GM21390 (cell line): ENCODE measurements around the gene TLR10.
"Not testable (repeated sequence)": the region's sequence is repeated elsewhere in the genome, so short reads cannot be mapped to it uniquely, and the experiment has no call there.

Experiments used
- ATAC-seq: cut with Tn5 transposase; IDR thresholded peaks from one replicate; pipeline ENCODE4 v1.9.1; 2021; ENCODE audit not compliant: unreplicated experiment

TLR10 gene

DNA sequence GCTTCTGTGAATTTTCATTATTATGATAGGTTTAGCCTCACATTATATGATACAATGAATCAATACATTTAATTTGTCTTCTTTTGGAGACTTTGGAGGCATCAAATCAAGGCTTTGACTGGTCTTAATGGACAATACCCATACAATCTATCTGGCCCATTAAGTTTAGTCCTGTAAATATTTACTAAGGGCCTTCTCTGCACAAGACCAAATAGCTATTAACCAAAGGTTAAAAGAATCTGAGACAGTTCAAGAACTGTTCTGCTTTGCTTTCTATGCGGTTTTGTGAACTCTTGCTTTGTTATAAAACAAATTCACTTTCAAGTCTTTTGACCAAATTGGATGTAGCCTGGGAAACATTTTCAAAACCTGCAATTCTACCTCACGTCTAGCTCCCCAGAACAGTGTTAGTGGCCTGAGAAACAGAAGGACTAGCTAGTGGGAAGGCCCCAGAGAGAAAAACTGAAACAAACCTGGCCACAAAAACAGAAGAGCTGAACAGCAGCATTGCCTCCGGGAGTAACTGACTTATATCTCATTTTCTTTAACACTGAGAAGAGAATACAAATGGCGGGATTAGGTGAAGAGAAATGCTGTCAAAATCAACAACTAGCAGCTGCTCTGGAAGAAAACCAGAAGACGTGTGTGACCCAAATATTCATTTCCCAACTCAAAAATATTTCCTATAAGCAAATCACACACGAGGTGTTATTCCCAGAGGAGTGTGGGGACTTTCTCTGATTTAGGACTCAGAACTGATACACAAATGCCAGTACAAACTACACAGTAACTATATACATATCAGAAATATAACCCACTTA lies 21.3 kb upstream of the TLR10 start:
- ATAC-seq = peak; percentile 54

DNA sequence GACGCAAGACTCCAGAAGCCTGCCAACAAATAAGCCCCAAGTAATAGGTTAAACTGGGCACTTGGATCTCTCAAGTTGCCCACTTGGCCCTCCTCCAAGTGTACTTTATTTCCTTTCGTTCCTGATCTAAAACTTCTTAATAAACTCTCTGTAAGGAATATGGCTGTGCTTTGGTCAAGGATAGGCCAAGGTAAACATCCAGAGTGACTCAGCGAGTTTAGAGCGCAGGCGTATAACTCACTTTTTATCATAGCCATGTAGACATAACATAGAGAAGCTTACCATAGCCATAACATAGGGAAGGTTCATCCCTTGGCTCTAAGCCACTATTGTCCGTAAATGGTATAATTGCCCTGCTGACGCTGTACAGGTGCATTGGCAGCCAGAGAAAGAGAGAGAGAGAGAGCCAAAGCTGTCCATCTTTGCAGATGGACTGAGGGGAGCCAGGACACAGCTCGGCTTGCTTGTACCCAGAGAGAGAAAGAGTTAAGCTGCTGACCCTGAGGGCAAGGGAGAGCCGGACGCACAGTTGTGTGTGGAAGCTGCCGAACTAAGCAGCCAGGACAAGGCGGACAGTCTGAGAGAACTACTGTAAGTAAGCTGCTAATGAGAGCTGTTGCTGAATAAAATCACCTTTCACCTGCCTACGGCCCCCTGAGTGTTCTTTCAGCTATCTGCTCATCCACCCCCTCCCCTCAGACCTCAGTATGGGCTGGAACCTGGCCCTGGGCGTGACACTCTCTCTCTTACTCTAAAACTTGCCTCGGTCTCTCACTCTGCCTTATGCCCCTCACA lies 20.0 kb upstream of the TLR10 start:
- ATAC-seq = no peak

DNA sequence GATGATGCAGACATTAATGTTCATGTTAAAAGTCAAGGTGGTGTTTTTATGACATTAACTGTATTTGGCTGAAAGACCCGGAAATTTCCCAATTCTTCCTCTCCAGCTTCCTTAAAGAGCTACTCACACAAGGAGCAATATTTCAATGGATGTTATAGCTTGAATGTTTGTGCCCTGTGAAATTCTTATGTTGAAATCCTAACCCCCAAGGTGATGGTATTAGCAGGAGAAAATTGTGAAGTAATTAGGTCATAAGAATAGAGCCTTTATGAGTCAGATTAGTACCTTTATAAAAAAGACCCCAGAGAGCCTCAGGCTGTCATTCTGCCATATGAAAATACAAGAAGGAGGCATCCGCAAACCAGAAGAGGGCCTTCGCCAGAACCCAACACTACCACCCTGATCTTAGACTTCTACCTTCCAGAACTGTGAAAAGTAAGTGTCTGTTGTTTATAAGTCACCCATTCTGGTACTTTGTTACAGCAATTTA lies 18.2 kb upstream of the TLR10 start:
- no peak for ATAC-seq

DNA sequence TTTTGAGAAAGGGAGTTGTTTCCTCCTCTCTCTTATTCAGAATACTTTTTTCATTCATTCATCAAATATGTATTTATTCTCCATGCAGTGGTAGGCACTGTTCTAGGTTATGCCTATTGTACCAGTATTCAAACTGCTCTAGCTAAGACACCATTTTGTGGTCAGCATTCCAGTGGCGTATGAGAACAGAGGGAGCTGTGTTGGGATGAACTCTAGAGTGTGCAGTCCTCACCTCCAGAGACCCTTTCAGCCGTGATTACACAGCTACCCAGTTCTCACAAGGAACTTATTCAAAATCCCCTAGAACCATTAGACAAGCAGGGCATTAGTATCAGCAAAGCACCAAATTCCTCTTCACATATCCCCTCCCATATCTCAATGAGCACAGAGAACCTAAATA lies 17.6 kb upstream of the TLR10 start:
- no peak for ATAC-seq

DNA sequence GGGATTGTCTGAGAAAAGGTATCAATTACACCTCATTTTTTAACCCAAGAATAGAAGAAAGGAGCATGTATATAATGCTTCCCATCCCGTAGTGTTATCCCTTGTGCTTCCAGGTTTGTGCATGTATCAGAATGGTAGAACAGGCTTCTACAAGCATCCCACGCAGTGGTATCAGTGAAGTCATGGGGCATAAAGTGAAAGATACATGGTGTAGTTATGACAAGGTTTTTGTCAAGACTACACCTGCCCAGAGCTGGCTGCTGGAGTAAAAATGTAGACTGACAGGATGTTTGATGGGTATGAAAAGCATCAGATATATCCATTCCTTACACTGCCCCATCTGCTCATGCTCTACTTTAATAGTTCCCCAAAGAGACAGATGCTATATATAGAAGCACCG lies 12.3 kb upstream of the TLR10 start:
- no peak for ATAC-seq

DNA sequence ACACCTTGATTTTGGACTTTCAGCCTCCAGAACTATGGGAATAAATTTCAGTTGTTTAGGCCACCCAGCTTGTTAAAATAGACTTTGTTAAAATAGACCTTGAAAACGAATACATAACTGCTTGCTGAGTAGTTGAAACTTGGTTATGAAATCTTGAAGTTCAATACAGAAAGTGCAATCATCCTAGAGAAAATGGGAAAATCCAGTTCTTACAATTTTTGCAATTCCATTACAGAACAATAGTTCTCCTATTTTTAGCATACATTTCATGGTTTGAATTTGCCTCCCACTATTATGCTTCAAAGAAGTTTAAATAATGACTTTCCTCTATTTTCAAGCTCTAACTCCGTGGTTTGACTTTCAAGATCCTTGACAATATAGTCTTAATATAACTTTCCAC lies 11.3 kb upstream of the TLR10 start:
- no peak for ATAC-seq

DNA sequence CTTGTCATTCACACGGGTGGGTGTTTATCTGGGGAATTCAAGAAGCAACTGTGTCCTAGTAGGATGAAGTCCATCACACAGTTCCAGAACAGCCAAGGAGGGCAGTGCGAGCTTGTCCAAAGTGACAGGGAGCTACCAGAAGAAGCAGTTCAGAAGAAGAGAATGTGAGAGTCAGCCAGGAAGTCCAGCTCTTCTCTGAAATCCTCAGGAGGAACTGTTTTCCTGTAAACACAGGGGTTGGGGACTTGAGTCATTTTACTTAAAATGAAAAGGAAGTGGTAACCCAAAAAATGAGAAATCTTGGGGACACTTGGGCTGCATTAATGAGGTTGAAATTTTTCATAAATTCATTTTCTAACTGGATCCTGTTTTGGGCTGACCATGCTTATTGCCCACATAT lies 8.2 kb upstream of the TLR10 start:
- no peak for ATAC-seq

DNA sequence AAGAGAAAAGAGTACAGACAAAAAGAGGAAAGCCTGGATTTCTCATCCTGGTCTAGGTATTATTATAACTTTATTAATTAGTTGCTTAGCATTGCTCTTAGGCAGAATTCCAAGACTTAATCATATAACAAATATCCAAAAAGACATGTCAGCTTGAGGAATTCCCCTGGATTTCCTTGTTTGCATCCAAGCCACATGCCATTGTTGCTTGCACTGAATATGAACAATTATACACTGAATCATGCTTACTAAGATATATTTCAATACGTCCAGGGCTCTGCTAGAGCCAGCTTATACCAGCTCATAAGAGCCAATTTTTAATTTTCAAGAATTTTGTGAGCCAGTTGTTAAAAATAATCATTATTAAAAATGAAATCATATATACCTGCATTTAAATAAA lies 5.5 kb upstream of the TLR10 start:
- ATAC-seq = no peak

DNA sequence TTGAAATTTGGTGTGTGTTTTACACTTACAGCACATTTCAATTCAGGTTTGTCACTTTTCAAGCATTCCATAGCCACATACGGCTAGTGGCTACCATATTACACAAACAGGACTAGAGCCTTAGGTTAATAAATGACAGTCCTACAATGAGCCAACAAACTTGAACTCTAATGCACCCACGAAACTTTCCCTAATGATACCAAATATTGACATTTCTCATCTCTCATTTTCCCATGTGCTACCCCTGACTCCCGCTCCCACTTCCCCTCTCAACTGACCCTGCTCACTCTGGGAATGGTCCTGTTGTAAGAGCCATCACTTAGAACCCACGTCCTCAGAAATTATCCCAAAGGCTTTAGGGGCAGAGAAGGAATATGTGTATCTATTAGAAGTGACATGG lies 4.9 kb upstream of the TLR10 start:
- ATAC-seq = no peak

DNA sequence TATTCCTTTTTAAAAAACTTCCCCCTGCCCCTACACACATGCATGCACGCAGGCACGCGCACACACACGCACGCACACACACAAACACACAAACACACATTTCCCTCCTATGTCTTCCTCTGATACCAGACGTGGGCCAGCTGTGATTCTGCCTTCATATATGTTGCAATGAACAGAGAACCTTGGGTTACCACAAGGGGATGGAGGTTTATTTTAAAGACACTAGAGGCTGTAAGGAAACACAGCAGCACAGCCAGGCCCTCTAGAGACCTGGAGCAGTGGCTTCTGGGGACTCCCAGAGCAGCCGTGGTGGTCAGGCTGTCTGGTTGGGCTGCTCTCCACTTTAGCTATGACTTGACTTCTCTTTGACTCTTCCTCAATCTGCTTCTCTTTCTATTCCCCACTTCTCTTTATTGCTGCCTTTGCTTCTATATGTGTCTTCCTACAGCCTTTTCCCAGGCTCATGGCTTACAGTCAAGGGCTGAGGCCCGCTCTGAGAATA lies 3.2 kb upstream of the TLR10 start:
- peak; percentile 44 for ATAC-seq

DNA sequence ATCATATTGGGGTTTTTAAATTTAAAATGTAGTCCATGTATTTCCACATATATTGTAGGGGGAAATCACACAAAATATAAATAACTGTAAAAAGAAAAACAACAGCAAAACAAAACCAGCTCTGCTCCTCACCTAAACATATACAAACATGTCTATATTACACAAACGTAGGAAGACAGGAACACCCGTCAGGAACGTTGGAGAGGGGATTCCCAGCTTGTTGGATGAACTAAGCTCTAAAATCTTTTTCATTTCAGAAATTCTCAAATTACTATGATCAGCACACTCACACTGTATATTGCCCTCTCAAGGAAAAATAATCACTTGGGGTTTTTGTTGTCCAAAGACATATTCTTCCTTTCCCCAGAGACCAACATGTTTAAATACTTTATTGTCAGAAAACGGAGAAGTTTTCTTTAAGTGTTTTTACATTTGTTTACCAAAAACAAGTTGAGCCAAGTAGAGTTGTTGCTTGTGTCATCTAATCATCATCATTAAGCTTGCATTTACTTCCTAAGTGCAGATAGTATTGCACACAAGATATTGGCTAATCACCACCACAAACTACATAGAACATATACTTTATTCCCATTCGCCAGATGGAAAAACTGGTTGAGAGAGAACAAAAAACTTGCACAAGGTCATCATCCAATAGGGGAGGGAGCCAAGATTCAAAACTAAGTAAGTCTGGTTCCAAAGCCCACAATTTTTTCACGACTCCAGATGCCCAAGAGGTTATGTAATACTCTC lies 2.4 kb upstream of the TLR10 start:
- ATAC-seq = no peak

DNA sequence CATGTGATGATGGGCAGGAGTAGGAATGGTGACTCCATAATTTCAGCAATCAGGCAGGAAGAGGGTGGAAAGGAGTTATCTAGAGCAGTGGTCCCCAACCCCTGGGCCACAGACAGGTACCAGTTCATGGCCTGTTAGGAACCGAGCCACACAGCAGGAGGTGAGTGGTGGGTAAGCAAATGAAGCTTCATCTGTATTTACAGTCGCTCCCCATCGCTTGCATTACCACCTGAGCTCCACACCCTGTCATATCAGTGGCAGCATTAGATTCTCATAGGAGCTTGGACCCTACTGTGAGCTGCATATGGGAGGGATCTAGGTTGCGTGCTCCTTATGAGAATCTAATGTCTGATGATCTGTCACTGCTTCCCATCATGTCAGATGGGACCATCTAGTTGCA lies 1.4 kb upstream of the TLR10 start:
- ATAC-seq = no peak

DNA sequence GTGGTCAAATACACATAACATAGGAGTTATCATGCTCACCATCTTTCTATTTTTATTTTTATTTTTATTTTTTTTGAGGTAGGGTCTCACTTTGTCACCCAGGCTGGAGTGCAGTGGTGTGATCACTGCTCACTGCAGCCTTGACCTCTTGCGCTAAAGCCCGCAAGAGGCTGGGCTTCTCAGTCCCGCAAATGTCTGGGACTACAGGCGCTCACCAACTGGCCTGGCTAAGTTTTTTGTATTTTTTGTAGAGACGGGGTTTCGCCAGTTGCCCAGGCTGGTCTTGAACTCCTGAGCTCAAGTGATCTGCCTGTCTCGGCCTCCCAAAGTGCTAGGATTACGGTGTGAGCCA lies 295 bp upstream of the TLR10 start:
- ATAC-seq = no peak

DNA sequence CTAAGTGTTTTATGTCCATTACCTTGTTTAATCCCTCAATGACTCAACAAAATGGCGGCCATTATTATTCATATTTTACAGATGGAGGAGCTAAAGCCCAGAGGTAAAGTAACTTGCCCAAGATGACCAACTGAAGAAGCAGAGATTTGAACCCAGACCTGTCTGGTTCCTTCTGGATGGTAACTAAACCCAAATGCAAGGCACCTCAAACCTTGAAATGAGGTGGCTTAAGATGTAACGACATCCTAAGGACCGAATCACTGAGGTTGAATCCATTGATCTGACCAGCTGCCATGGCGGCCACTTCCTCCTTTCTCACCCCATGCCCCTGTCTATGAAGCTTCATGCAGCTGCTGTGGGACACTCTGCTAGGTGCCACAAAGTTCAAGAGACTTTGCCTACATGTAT lies 932 bp downstream of the TLR10 start:
- ATAC-seq = no peak

DNA sequence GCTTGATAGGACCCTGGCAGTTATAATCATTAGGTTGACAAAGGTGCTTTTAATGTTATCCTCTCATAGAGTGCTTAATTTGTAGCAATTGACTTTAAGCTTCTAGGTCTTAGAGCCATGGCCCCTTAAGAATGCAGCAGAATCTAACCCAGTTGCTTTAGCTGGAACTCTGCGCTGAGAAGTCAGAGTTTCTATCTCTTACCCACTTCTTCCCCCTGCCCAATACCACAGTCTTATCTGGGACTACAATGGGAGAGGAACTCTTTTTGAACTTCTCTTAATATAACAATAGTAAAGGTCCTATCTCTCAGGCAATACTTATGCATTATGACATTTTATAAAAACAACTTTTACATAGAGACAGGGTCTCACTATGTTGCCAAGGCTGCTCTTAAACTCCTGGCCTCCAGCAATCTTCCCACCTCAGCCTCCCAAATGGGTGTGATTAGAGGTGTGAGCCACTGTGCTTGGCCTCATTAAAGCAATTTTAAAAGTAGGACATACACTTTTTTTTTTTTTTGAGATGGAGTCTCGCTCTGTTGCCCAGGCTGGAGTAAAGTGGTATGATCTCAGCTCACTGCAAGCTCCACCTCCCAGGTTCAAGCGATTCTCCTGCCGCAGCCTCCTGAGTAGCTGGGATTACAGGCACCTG lies 1.8 kb downstream of the TLR10 start:
- ATAC-seq = no peak

DNA sequence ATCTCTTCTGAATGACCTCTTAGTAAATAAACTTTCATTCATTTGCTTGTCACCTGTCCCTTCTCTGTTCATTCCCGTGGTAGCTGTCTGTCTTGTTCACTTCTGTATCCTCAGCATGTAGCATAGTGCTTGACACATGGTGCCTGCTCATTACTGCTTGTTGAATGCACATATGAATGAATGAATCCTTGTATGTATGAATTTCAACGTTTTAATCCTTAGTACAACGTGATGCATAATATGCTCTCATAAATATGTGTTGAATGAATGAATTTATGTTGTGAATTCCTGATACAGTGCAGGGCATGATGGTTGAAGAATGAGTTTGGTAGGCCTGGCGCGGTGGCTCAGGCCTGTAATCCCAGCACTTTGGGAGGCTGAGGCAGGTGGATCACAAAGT lies 3.0 kb downstream of the TLR10 start:
- ATAC-seq = no peak

DNA sequence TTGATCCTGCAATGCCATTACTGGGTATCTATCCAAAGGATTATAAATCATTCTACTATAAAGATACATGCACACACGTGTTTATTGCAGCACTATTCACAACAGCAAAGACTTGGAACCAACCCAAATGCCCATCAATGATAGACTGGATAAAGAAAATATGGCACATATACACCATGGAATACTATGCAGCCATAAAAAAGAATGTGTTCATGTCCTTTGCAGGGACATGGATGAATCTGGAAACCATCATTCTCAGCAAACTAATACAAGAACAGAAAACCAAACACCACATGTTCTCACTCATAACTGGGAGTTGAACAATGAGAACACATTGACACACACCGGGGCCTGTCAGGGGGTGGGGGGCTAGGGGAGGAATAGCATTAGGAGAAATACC lies 4.9 kb downstream of the TLR10 start:
- not testable (repeated sequence) for ATAC-seq

DNA sequence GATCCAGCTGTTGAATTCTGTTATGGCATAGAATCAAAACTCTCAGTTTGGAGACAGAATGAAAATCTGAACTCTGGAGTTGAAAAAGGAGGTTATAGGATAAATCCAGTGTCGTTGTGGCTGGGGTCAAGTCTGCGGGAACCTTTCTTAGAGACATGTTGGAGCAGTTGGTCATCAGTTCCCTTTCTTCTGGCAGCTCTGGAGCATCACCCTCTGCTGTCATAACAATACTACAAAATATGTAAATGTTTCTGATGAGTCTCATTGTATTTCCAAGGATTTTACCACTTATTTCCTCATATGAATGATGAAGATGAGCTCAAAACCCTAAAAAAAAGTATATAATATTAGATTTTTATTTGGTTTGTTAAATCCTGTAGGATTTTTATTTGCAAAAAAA lies 7.5 kb downstream of the TLR10 start:
- ATAC-seq = no peak

DNA sequence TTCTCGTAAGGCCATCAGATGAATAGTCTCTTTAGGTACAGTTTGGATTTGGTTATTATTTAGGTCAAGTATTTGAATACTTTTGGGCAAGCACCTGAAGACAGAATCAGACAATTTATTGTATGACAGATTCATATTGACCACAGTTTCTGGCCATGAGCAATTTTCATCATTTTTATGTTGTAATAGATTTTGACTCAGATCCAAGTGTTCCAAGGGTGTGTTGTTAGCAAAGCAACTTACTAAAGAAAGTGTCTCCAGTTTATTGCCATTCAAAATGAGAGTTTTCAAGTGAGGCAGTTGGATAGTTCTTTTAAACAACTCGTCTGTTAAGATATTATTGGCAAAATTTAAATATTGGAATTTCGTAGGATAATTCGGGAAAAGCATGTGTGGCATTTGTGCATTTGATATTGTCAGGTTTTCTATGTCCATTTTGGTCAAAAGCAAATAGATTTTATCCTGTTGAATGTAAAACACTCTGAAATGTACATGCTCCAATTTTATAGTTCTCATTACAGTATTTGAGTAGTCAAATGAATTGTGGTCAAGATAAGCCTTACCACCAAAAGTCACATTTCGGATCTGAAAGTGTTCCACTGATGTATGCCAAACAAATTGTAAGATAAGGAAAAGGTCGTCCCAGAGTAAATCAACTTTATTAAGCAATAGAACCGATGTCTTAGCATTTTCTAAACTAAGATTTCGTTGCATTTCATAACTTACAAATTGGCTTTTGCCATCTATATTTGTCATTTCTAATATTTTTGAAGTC lies 8.4 kb downstream of the TLR10 start:
- ATAC-seq = no peak

DNA sequence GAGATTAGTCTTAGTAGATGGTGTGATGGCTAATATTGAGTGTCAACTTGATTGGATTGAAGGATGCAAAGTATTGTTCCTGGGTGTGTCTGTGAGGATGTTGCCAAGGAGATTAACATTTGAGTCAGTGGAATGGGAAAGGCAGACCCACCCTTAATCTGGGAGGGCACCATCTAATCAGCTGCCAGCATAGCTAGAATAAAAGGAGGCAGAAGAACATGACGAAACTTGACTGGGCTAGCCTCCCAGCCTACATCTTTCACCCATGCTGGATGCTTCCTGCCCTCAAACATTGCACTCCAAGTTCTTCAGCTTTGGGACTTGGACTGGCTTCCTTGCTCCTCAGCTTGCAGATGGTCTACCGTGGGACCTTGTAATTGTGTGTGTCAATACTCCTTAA lies 12.5 kb downstream of the TLR10 start:
- not testable (repeated sequence) for ATAC-seq
